Measurements from ENCODE around the gene E2F2. TPM values are rescaled to one million over a fixed set of nuclear protein-coding genes. Genes with fewer than 3 reads are reported as not detected.

The E2F2 gene
- total RNA-seq, 1 experiment from 2014 or later, result 16.3 TPM

GRCh38 chr1:23551849-23552248 lies 20.8 kb upstream of the E2F2 start:
- no TSS peak for BruUV-seq (replicated peaks)
- no peak overlapping the region for H3K9ac ChIP-seq (ENCODE audit: low read length)
- intact Hi-C loops (cut with micrococcal nuclease), result no loop called here
- H3K4me1 ChIP-seq (ENCODE audit: control insufficient read depth in 1 of 2, insufficient read depth in 2 of 2, low read length in 2 of 2), result peaks cover 43 to 52% of the 10 kb centered on the region in 2 experiments
- RAD21 ChIA-PET (ENCODE audit: low non-redundant PET in 1 of 2, low total read pairs in 2 of 2, uncharacterized antibody in 2 of 2, unreplicated experiment in 2 of 2), result no interaction called here
- H3K27ac ChIP-seq (ENCODE audit: low read depth, low read length), result no peak overlapping the region
- TF ChIP-seq SP1 (IDR thresholded peaks at IDR 0.05; ENCODE audit: low read depth), result no peak
- TF ChIP-seq POLR2A (IDR thresholded peaks at IDR 0.05; ENCODE audit: borderline replicate concordance, extremely low read depth, insufficient read depth, insufficient read length), result no peak
- TF ChIP-seq FOSL1 (IDR thresholded peaks at IDR 0.05; ENCODE audit: low read depth), result no peak
- no peak for TF ChIP-seq JUND (IDR thresholded peaks at IDR 0.05)
- no peak overlapping the region for H3K4me3 ChIP-seq (replicated peaks in 1 of 2; ENCODE audit: low read depth in 1 of 2, low read length in 2 of 2)
- CTCF ChIA-PET, result interaction anchor here (3.3 kb wide), 1 partner anchor 86 kb away, joined by 18 read pairs; no protein-coding TSS in a partner anchor
- H3K36me3 ChIP-seq (ENCODE audit: control insufficient read depth in 1 of 2, insufficient read depth in 2 of 2, low read length in 2 of 2), result no peaks in the 10 kb centered on the region
- no peaks in the 10 kb centered on the region for H4K20me1 ChIP-seq (ENCODE audit: insufficient read depth)
- DNase-seq (ENCODE audit: low read depth, low spot score) (no peak), ATAC-seq (no peak)
- no peaks in the 10 kb centered on the region for H3K27me3 ChIP-seq (ENCODE audit: insufficient read depth, low read length)
- H3K9me3 ChIP-seq (ENCODE audit: control insufficient read depth in 1 of 2, insufficient read depth in 1 of 2, low read depth in 1 of 2, low read length in 2 of 2), result no peaks in the 10 kb centered on the region
- POLR2A ChIA-PET, result no interaction called here
- no peak overlapping the region for H3K4me2 ChIP-seq (ENCODE audit: low read length)
- H2AFZ ChIP-seq (ENCODE audit: low read depth, low read length, poor library complexity, severe bottlenecking), result no peak overlapping the region
- H3K79me2 ChIP-seq (ENCODE audit: insufficient read depth, low read length), result no peaks in the 10 kb centered on the region
- no peaks in the 10 kb centered on the region for H3K9me2 ChIP-seq (ENCODE audit: insufficient read depth)

GRCh38 chr1:23548704-23549143 lies 17.7 kb upstream of the E2F2 start:
- H3K4me3 ChIP-seq (replicated peaks in 1 of 2; ENCODE audit: low read depth in 1 of 2, low read length in 2 of 2), result no peak overlapping the region
- H3K9ac ChIP-seq (ENCODE audit: low read length), result no peak overlapping the region
- DNase-seq (ENCODE audit: low read depth, low spot score) (no peak), ATAC-seq (no peak)
- no peak overlapping the region for H2AFZ ChIP-seq (ENCODE audit: low read depth, low read length, poor library complexity, severe bottlenecking)
- intact Hi-C loops (cut with micrococcal nuclease), result no loop called here
- peaks cover 19 to 32% of the 10 kb centered on the region in 2 experiments for H3K4me1 ChIP-seq (ENCODE audit: control insufficient read depth in 1 of 2, insufficient read depth in 2 of 2, low read length in 2 of 2)
- H3K27me3 ChIP-seq (ENCODE audit: insufficient read depth, low read length), result no peaks in the 10 kb centered on the region
- no peaks in the 10 kb centered on the region for H3K9me3 ChIP-seq (ENCODE audit: control insufficient read depth in 1 of 2, insufficient read depth in 1 of 2, low read depth in 1 of 2, low read length in 2 of 2)
- H3K27ac ChIP-seq (ENCODE audit: low read depth, low read length), result no peak overlapping the region
- no peaks in the 10 kb centered on the region for H3K79me2 ChIP-seq (ENCODE audit: insufficient read depth, low read length)
- no TSS peak for BruUV-seq (replicated peaks)
- H3K4me2 ChIP-seq (ENCODE audit: low read length), result no peak overlapping the region
- H4K20me1 ChIP-seq (ENCODE audit: insufficient read depth), result no peaks in the 10 kb centered on the region
- RAD21 ChIA-PET (ENCODE audit: low non-redundant PET in 1 of 2, low total read pairs in 2 of 2, uncharacterized antibody in 2 of 2, unreplicated experiment in 2 of 2), result interaction anchor here in 1 of 2 experiments (1.1 kb wide), 1 partner anchor 89 kb away, joined by 3 read pairs; no protein-coding TSS in a partner anchor
- CTCF ChIA-PET, result interaction anchor here (1.2 to 1.7 kb wide), 3 partner anchors 8 to 88 kb away, joined by 6 to 16 read pairs (median 9); no protein-coding TSS in a partner anchor
- POLR2A ChIA-PET, result interaction anchor here (1.2 to 4.2 kb wide), 2 partner anchors 11 to 89 kb away, joined by 3 to 15 read pairs; partner anchors contain the start of gene ID3
- H3K9me2 ChIP-seq (ENCODE audit: insufficient read depth), result no peaks in the 10 kb centered on the region
- no peaks in the 10 kb centered on the region for H3K36me3 ChIP-seq (ENCODE audit: control insufficient read depth in 1 of 2, insufficient read depth in 2 of 2, low read length in 2 of 2)
- TF ChIP-seq POLR2AphosphoS5 (IDR thresholded peaks at IDR 0.05; ENCODE audit: low read depth, low read length) (no peak), CBX3 (IDR thresholded peaks at IDR 0.05; ENCODE audit: low read depth) (no peak), CEBPB (IDR thresholded peaks at IDR 0.05; ENCODE audit: low read depth) (no peak), EZH2 (IDR thresholded peaks at IDR 0.05) (no peak), POLR2A (IDR thresholded peaks at IDR 0.05; ENCODE audit: borderline replicate concordance, extremely low read depth, insufficient read depth, insufficient read length) (no peak), SIN3A (IDR thresholded peaks at IDR 0.05; ENCODE audit: low read depth) (no peak), ATF3 (IDR thresholded peaks at IDR 0.05) (no peak), ZNF274 (IDR thresholded peaks at IDR 0.05; ENCODE audit: low read depth, low read length) (no peak), TCF7L2 (IDR thresholded peaks at IDR 0.05; ENCODE audit: borderline replicate concordance, extremely low read depth, insufficient read depth, insufficient read length) (no peak), ELF1 (IDR thresholded peaks at IDR 0.05; ENCODE audit: borderline replicate concordance, low read depth) (no peak), JUND (IDR thresholded peaks at IDR 0.05) (no peak), EZH2phosphoT487 (IDR thresholded peaks at IDR 0.05; ENCODE audit: borderline replicate concordance) (no peak), CTCF (IDR thresholded peaks at IDR 0.05 in 2 of 3, conservative IDR thresholded peaks at IDR 0.05 in 1 of 3; ENCODE audit: borderline replicate concordance in 1 of 3, insufficient read depth in 1 of 3, low read depth in 2 of 3, low read length in 2 of 3) (no peak), YY1 (IDR thresholded peaks at IDR 0.05; ENCODE audit: extremely low read depth, insufficient replicate concordance, low read depth, low read length) (no peak), SP1 (IDR thresholded peaks at IDR 0.05; ENCODE audit: low read depth) (no peak)

All from HCT116 (cell line).